Measurements from ENCODE around the gene LBP.

- TF ChIP-seq, protein P1, sequence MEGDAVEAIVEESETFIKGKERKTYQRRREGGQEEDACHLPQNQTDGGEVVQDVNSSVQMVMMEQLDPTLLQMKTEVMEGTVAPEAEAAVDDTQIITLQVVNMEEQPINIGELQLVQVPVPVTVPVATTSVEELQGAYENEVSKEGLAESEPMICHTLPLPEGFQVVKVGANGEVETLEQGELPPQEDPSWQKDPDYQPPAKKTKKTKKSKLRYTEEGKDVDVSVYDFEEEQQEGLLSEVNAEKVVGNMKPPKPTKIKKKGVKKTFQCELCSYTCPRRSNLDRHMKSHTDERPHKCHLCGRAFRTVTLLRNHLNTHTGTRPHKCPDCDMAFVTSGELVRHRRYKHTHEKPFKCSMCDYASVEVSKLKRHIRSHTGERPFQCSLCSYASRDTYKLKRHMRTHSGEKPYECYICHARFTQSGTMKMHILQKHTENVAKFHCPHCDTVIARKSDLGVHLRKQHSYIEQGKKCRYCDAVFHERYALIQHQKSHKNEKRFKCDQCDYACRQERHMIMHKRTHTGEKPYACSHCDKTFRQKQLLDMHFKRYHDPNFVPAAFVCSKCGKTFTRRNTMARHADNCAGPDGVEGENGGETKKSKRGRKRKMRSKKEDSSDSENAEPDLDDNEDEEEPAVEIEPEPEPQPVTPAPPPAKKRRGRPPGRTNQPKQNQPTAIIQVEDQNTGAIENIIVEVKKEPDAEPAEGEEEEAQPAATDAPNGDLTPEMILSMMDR (IDR thresholded peaks at IDR 0.05; ENCODE audit: low read length): no peak
- TF ChIP-seq EZH2 (IDR thresholded peaks at IDR 0.05; ENCODE audit: borderline replicate concordance, low read length): no peak
These were observed 9.1 kb downstream of the LBP start for GRCh38 chr20:38355161-38356012.

All from OCI-LY1 (cell line).